NB4 (cell line): ENCODE measurements around the gene WDFY4.

Source experiments
- DNase-seq: peaks from one replicate; pipeline ENCODE4 v3.0.0; 2010; ENCODE audit warnings: low read depth
- H3K4me3 ChIP-seq: one replicate; pipeline ENCODE4 v1.5.1; 2011; ENCODE audit warnings: mild to moderate bottlenecking, low read depth, low read length, moderate library complexity
- MYC ChIP-seq: IDR thresholded peaks from 2 replicates; pipeline ENCODE4 v1.6.1; 2011; ENCODE audit warnings: low read depth, low read length
- POLR2A ChIP-seq: IDR thresholded peaks from 2 replicates; pipeline ENCODE4 v1.6.1; 2011; ENCODE audit warnings: mild to moderate bottlenecking; ENCODE audit not compliant: insufficient read length; ENCODE audit errors: extremely low read depth
- TF ChIP-seq, protein P1 (sequence below): IDR thresholded peaks from one replicate; pipeline ENCODE4 v1.5.1; 2012; ENCODE audit warnings: low read depth, low read length
- TF ChIP-seq, protein P2 (sequence below): IDR thresholded peaks from 2 replicates; pipeline ENCODE4 v1.6.1; 2011; ENCODE audit warnings: low read depth, low read length

Gene WDFY4

DNA sequence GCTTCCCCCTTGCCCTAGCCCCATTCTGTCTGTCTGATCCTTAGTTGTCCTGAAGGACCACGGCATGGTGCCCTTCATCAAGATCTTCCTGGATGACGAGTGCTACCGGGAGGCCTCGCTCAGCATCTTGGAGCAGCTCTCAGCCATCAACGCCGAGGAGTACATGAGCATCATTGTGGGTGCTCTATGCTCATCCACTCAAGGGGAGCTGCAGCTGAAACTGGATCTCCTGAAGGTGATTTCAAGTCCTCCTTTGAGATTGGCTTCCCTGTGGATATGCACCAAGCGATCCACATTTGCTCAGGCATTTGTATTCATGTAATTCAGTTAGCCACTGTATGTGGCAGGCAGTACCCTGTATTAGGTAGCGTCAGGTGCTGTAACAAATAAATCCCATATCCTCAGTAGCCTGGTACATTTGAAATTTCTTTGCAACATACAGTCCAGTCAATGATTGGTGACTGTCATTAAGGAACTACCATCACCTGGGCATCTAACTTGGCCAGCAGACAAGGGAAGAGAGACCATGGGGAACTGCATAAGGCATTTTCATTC is 51.2 kb downstream of the WDFY4 start:
- no peak overlapping the region for H3K4me3 ChIP-seq
- DNase-seq: no peak
- TF ChIP-seq MYC (no peak), POLR2A (no peak)
- TF ChIP-seq, protein P1, sequence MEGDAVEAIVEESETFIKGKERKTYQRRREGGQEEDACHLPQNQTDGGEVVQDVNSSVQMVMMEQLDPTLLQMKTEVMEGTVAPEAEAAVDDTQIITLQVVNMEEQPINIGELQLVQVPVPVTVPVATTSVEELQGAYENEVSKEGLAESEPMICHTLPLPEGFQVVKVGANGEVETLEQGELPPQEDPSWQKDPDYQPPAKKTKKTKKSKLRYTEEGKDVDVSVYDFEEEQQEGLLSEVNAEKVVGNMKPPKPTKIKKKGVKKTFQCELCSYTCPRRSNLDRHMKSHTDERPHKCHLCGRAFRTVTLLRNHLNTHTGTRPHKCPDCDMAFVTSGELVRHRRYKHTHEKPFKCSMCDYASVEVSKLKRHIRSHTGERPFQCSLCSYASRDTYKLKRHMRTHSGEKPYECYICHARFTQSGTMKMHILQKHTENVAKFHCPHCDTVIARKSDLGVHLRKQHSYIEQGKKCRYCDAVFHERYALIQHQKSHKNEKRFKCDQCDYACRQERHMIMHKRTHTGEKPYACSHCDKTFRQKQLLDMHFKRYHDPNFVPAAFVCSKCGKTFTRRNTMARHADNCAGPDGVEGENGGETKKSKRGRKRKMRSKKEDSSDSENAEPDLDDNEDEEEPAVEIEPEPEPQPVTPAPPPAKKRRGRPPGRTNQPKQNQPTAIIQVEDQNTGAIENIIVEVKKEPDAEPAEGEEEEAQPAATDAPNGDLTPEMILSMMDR: no peak
- TF ChIP-seq, protein P2, sequence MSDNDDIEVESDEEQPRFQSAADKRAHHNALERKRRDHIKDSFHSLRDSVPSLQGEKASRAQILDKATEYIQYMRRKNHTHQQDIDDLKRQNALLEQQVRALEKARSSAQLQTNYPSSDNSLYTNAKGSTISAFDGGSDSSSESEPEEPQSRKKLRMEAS: no peak

DNA sequence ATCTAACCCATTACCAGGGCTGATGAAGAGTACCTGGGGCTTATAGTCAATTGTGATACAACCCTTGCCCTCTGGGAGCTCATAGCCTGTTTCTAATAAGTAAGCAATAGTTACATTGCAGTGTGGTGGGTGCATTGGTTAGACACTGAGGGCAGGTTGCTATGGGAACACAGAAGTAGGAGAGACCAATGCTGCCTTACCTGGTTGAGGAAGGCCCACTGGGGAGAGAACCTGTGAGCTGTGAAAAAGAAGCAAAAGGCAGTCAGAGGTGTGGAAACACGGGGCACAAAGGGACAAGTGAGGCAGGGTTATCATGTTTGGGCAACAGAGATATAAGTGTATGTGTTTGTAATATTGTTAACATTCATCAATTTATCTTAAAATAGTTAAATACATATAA is 51.9 kb downstream of the WDFY4 start:
- no peak overlapping the region for H3K4me3 ChIP-seq
- no peak for DNase-seq
- no peak for TF ChIP-seq MYC
- TF ChIP-seq, protein P1: no peak
- TF ChIP-seq, protein P2: no peak
- TF ChIP-seq POLR2A: no peak

DNA sequence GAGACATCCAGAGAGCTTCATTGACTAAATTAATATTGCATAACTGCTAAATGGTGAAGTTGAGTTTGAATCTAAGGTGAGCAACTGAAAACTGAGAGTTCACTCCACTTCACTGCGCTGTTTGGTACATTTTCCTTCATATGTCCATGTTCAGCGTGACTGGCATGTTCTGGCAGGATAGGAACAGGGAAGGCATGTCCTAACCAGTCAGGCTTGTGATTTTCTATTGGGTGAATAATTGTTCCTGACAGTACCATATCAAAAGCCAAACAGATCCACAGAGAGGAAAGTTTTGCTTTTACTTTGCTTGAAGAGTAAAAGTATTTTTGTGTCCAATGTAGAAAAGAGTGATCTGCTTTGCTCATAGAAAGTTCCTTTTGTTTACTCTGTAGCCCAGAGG is 53.2 kb downstream of the WDFY4 start:
- H3K4me3 ChIP-seq: no peak overlapping the region
- no peak for DNase-seq

DNA sequence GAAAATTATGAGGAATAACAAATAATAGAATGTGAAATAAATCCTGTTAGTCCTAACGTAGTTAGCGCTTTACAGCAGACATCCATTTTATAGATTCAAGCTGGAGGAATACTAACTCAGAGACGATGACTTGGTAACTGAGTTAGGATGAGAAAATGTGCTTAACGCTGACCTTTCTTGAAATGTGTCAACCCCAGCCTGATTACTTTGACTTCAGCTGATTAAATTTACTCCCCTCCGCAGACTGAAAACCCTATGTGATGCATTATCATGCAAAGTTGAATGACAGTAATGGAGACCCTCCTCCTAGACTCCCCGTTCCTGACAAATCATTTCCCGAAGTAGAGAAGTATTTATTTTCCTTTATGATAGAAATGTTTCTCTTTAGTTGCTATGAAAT is 54.5 kb downstream of the WDFY4 start:
- TF ChIP-seq MYC (no peak), POLR2A (no peak)
- TF ChIP-seq, protein P1: no peak
- TF ChIP-seq, protein P2: no peak
- H3K4me3 ChIP-seq: no peak overlapping the region
- no peak for DNase-seq

More for the DNA sequence above, 53.2 kb downstream of the WDFY4 start:
- TF ChIP-seq POLR2A (no peak), MYC (no peak)
- TF ChIP-seq, protein P2: no peak
- TF ChIP-seq, protein P1: no peak

DNA sequence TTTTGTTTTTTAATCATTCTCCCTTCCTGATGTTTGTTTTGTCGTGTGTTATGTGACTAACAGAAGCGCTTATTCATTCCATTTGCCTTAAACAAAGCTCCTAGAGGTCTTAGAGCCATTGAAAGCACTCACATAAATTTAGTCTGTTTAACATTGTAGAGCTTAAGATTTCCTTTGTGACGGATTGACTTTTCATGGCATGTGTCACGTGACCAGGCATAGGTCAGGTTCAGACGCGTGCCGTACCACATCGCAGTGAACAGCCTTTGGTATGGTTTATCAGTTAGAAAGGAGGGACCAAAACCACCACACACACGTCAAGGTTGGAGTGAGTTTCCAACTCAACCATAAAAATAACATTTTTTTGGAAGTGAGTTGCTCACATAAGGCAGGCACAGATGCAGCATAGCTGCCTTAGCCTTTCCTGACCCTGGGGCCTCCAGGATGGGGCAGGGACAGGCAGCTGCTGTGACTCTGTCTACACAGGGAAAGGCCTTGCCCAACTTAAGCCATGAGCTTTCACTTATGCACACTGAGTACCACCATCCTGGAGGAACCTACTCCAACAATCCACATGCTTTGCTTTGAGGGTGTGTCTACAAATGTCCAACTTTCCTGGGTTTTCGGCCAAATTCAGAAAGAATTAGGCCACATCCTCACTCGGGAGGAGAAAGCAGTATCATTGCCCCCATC is 55.5 kb downstream of the WDFY4 start:
- no peak overlapping the region for H3K4me3 ChIP-seq
- DNase-seq: no peak
- TF ChIP-seq, protein P1: no peak
- TF ChIP-seq POLR2A (no peak), MYC (no peak)
- TF ChIP-seq, protein P2: no peak
